Pancreas (tissue), 10 donors: ENCODE measurements around the gene VASN. TPM values are rescaled to one million over a fixed set of nuclear protein-coding genes. Genes with fewer than 3 reads are reported as not detected.

Experiments used
- ATAC-seq, 4 donors: fragments of 200-7000 bp; cut with Tn5 transposase; one replicate each; pipeline versions ENCODE4 v1.8.0 to v1.9.1; 2020; ENCODE audit warnings: mild to moderate bottlenecking in 4 of 4, moderate library complexity in 4 of 4
- DNase-seq, 6 donors: peaks; one replicate each; pipeline ENCODE4 v3.0.0-alpha.2; 2020
- FAIRE-seq: peaks from 2 replicates; lab custom pipeline; 2012; peaks lifted over from hg19 to GRCh38; lab: Jason Lieb, UNC
- H3K27ac ChIP-seq, 4 donors: fragments of 200-600 bp; sonication (generic); 1 replicate in 3 of 4; 2 replicates in 1 of 4; pipeline versions ENCODE4 v1.5.0 to v1.8.0; 2020
- H3K27me3 ChIP-seq, 4 donors: fragments of 200-600 bp; one replicate each; pipeline ENCODE4 v1.8.0; 2021
- H3K36me3 ChIP-seq, 3 donors: fragments of 200-600 bp; sonication (generic) in 1 of 3; one replicate each; pipeline versions ENCODE4 v1.5.0 to v1.8.0; 2020 to 2021
- H3K4me1 ChIP-seq, 3 donors: fragments of 200-600 bp; one replicate each; pipeline ENCODE4 v1.8.0; 2021
- H3K4me3 ChIP-seq, 4 donors: fragments of 200-600 bp; sonication (generic) in 2 of 4; one replicate each; pipeline versions ENCODE4 v1.5.0 to v1.8.0; 2020 to 2021
- H3K9me3 ChIP-seq, 4 donors: fragments of 200-600 bp; one replicate each; pipeline ENCODE4 v1.8.0; 2021
- CTCF ChIP-seq, 4 donors: fragments of 200-600 bp; sonication (generic) in 3 of 4; IDR thresholded peaks; one replicate each; pipeline versions ENCODE4 v1.5.0 to v1.8.0; 2021; ENCODE audit warnings: antibody characterized with exemption in 4 of 4
- WGBS, 2 donors: extraction: QIAGEN DNeasy Blood & Tissue Kit; methylation state at CpG; one replicate each; pipeline ENCODE4 v1.1.7; 2013; 5-methylcytosine and 5-hydroxymethylcytosine counted together
- intact Hi-C, 3 donors: fragments of 100-400 bp; cut with DNase I; formaldehyde crosslinking; loops; one replicate each; pipeline versions ENCODE4 v1.11.1 to v1.14.2; 2022
- polyA plus RNA-seq, 2 donors: library from polyadenylated mRNA; stranded (reverse); fragments of 200-250 nt; gene quantifications; one replicate each; pipeline ENCODE4 v1.2.3, GENCODE V29; 2013
- total RNA-seq, 6 donors: library from RNA; stranded (reverse); fragmentation: NEBNext Ultra II Directional in 4 of 6; extraction: Animal tissue kit (Norgen Biotek cat#: 25700) in 4 of 6; gene quantifications; one replicate each; pipeline versions ENCODE4 v1.2.1 to v1.2.4, GENCODE V29; 2021 to 2023
- donor health status: healthy with polysubstance abuse.
- donor health status: DM: no; HTN: no; CAD: no; lungs with moderate emphysema.
- donor health status: DM: no; HTN: no; CAD: no.
- donor health status: control.
- donor health status: control.
- donor health status: Bipolar disorder and iron deficiency.
- donor health status: DM: yes; HTN: yes; CAD: no.
- donor health status: DM: no; HTN: no; CAD: no.
- donor health status: DM: no; HTN: no; CAD: no.
- donor health status: DM: yes; HTN: yes; CAD: no.

VASN gene
- total and polyA plus RNA-seq, 8 donors: 3.1 to 14.8 (median 8.5) TPM

GRCh38 chr16:4431023-4431422, 59.4 kb downstream of the VASN start:
- 85 to 90% methylated on average over 9 of the region's 9 CpGs for WGBS, 2 donors
- intact Hi-C loops: no loop called here
- H3K36me3 ChIP-seq: peaks cover 0 to 14% (median 3%) of the 10 kb centered on the region in 3 donors
- no peak overlapping the region for H3K27ac ChIP-seq
- ATAC-seq (no peak), DNase-seq (no peak), FAIRE-seq (no peak)
- H3K4me1 ChIP-seq: peaks cover 10 to 13% (median 10%) of the 10 kb centered on the region in 3 donors
- no peak for TF ChIP-seq CTCF (IDR thresholded peaks at IDR 0.05)
- no peak overlapping the region for H3K4me3 ChIP-seq
- H3K9me3 ChIP-seq: no peaks in the 10 kb centered on the region
- no peaks in the 10 kb centered on the region for H3K27me3 ChIP-seq

Other genes with a start within 250 kb of the VASN start
- gene SRL, start 129.8 kb upstream of the VASN start, total RNA-seq: under 1 TPM; 0.12 to 0.24 (median 0.19) TPM
- under 1 TPM; 0.40 to 0.42 TPM for gene SRL, start 129.8 kb upstream of the VASN start, polyA plus RNA-seq
- gene TFAP4, start 98.8 kb upstream of the VASN start, total RNA-seq: 10 to 100 TPM in 4 of 6 donors, 1 to 10 TPM in 2; 8.6 to 17.9 (median 12.9) TPM
- gene TFAP4, start 98.8 kb upstream of the VASN start, polyA plus RNA-seq: 10 to 100 TPM in 1 of 2 donors, 1 to 10 TPM in 1; 6.1 to 10.7 TPM
- 10 to 100 TPM in 4 of 6 donors, 1 to 10 TPM in 2; 5.5 to 14.9 (median 10.9) TPM for gene GLIS2, start 55.8 kb upstream of the VASN start, total RNA-seq
- gene GLIS2, start 55.8 kb upstream of the VASN start, polyA plus RNA-seq: 10 to 100 TPM in 1 of 2 donors, 1 to 10 TPM in 1; 7.3 to 15.1 TPM
- gene PAM16, start 20.5 kb upstream of the VASN start, total RNA-seq: 10 to 100 TPM; 12.2 to 29.6 (median 22.7) TPM
- 100 to 1,000 TPM in 1 of 2 donors, 10 to 100 TPM in 1; 69.6 to 106 TPM for gene PAM16, start 20.5 kb upstream of the VASN start, polyA plus RNA-seq
- gene CORO7, start 44.7 kb downstream of the VASN start, total RNA-seq: 10 to 100 TPM in 4 of 6 donors, 1 to 10 TPM in 2; 8.4 to 21.4 (median 14.2) TPM
- 10 to 100 TPM; 26.7 to 29.6 TPM for gene CORO7, start 44.7 kb downstream of the VASN start, polyA plus RNA-seq
- 10 to 100 TPM; 21.0 to 33.7 (median 21.5) TPM for gene DNAJA3, start 54.0 kb downstream of the VASN start, total RNA-seq
- gene DNAJA3, start 54.0 kb downstream of the VASN start, polyA plus RNA-seq: 10 to 100 TPM; 20.3 to 23.0 TPM
- 10 to 100 TPM; 21.9 to 40.0 (median 24.3) TPM for gene NMRAL1, start 102.8 kb downstream of the VASN start, total RNA-seq
- 10 to 100 TPM; 74.9 to 84.7 TPM for gene NMRAL1, start 102.8 kb downstream of the VASN start, polyA plus RNA-seq
- 10 to 100 TPM; 12.8 to 22.0 (median 18.5) TPM for gene HMOX2, start 104.5 kb downstream of the VASN start, total RNA-seq
- 10 to 100 TPM; 18.9 to 29.6 TPM for gene HMOX2, start 104.5 kb downstream of the VASN start, polyA plus RNA-seq
- 10 to 100 TPM; 16.3 to 20.1 (median 18.9) TPM for gene CDIP1, start 166.9 kb downstream of the VASN start, total RNA-seq
- 10 to 100 TPM; 13.6 to 24.4 TPM for gene CDIP1, start 166.9 kb downstream of the VASN start, polyA plus RNA-seq
- gene C16orf96, start 184.5 kb downstream of the VASN start, total RNA-seq: under 1 TPM; 0.28 to 0.47 (median 0.34) TPM
- gene C16orf96, start 184.5 kb downstream of the VASN start, polyA plus RNA-seq: under 1 TPM; 0.30 to 0.31 TPM
- 10 to 100 TPM in 5 of 6 donors, 1 to 10 TPM in 1; 9.1 to 19.4 (median 14.3) TPM for gene UBALD1, start 243.0 kb downstream of the VASN start, total RNA-seq
- gene UBALD1, start 243.0 kb downstream of the VASN start, polyA plus RNA-seq: 10 to 100 TPM; 29.3 to 42.5 TPM